Trophoblast cell (in vitro differentiated cells and primary cell): Measurements from ENCODE around the gene ADD1.

ENCODE experiments used
- DNase-seq, 2 donors: peaks; one replicate each; pipeline ENCODE4 v3.0.0-alpha.2; 2016
- H2AFZ ChIP-seq: 2 replicates; pipeline ENCODE4 v1.6.1; 2013; ENCODE audit warnings: low read length, moderate library complexity, mild to moderate bottlenecking; ENCODE audit not compliant: insufficient read depth, poor library complexity
- H2AK5ac ChIP-seq: 2 replicates; pipeline ENCODE4 v1.6.1; 2013; ENCODE audit warnings: mild to moderate bottlenecking, low read length
- H2BK120ac ChIP-seq: 2 replicates; pipeline ENCODE4 v1.6.1; 2013; ENCODE audit warnings: low read length, mild to moderate bottlenecking, moderate library complexity; ENCODE audit not compliant: insufficient read depth, poor library complexity
- H2BK12ac ChIP-seq: 2 replicates; pipeline ENCODE4 v1.6.1; 2013; ENCODE audit warnings: mild to moderate bottlenecking, low read length, moderate library complexity
- H2BK5ac ChIP-seq: 2 replicates; pipeline ENCODE4 v1.6.1; 2013; ENCODE audit warnings: low read length, low read depth, moderate library complexity, mild to moderate bottlenecking; ENCODE audit not compliant: poor library complexity
- H3K14ac ChIP-seq: 2 replicates; pipeline ENCODE4 v1.6.1; 2013; ENCODE audit warnings: mild to moderate bottlenecking, low read length
- H3K18ac ChIP-seq: 2 replicates; pipeline ENCODE4 v1.6.1; 2013; ENCODE audit warnings: mild to moderate bottlenecking, low read length
- H3K23ac ChIP-seq: 2 replicates; pipeline ENCODE4 v1.6.1; 2013; ENCODE audit warnings: low read length
- H3K27ac ChIP-seq: 2 replicates; pipeline ENCODE4 v1.5.1; 2013; ENCODE audit warnings: low read depth, mild to moderate bottlenecking, inconsistent platforms, low read length, moderate library complexity
- H3K27me3 ChIP-seq: 2 replicates; pipeline ENCODE4 v1.6.1; 2013; ENCODE audit warnings: inconsistent platforms, mild to moderate bottlenecking, low read length, moderate library complexity; ENCODE audit not compliant: insufficient read depth
- H3K36me3 ChIP-seq, 2 experiments: 1 replicate in 1 of 2; 2 replicates in 1 of 2; pipeline ENCODE4 v1.6.1; 2013; ENCODE audit warnings: low read length in 2 of 2, mild to moderate bottlenecking in 2 of 2, moderate library complexity in 1 of 2; ENCODE audit not compliant: insufficient read depth in 2 of 2, control insufficient read depth in 1 of 2
- H3K4ac ChIP-seq: 2 replicates; pipeline ENCODE4 v1.6.1; 2013; ENCODE audit warnings: low read depth, mild to moderate bottlenecking, low read length, moderate library complexity
- H3K4me1 ChIP-seq, 2 experiments: 1 replicate in 1 of 2; 2 replicates in 1 of 2; pipeline ENCODE4 v1.6.1; 2013; ENCODE audit warnings: low read length in 2 of 2, mild to moderate bottlenecking in 2 of 2, moderate library complexity in 1 of 2; ENCODE audit not compliant: insufficient read depth in 2 of 2, control insufficient read depth in 1 of 2
- H3K4me2 ChIP-seq: 2 replicates; pipeline ENCODE4 v1.6.1; 2013; ENCODE audit warnings: inconsistent platforms, mild to moderate bottlenecking, low read length, moderate library complexity
- H3K4me3 ChIP-seq: 2 replicates; pipeline ENCODE4 v1.5.1; 2013; ENCODE audit warnings: mild to moderate bottlenecking, low read depth, low read length, inconsistent platforms
- H3K79me1 ChIP-seq: one replicate; pipeline ENCODE4 v1.6.1; 2013; ENCODE audit warnings: low read length
- H3K79me2 ChIP-seq: 2 replicates; pipeline ENCODE4 v1.6.1; 2013; ENCODE audit warnings: low read length, mild to moderate bottlenecking; ENCODE audit not compliant: control insufficient read depth, insufficient read depth, poor library complexity
- H3K9ac ChIP-seq: 2 replicates; pipeline ENCODE4 v1.6.1; 2013; ENCODE audit warnings: mild to moderate bottlenecking, low read length
- H3K9me3 ChIP-seq: 2 replicates; pipeline ENCODE4 v1.6.1; 2013; ENCODE audit warnings: low read depth, mild to moderate bottlenecking, control low read depth, inconsistent platforms, low read length; ENCODE audit not compliant: insufficient read depth
- H4K12ac ChIP-seq: 2 replicates; pipeline ENCODE4 v1.6.1; 2013; ENCODE audit warnings: low read depth, mild to moderate bottlenecking, low read length, moderate library complexity
- H4K8ac ChIP-seq: 2 replicates; pipeline ENCODE4 v1.6.1; 2013; ENCODE audit warnings: low read depth, mild to moderate bottlenecking, low read length, moderate library complexity
- H4K91ac ChIP-seq: one replicate; pipeline ENCODE4 v1.6.1; 2013; ENCODE audit warnings: low read depth, mild to moderate bottlenecking, low read length, moderate library complexity
- whole genome bisulfite sequencing: extraction: QIAGEN DNeasy Blood & Tissue Kit; methylation state at CpG from one replicate; pipeline ENCODE4 v1.1.7; 2013; ENCODE audit warnings: missing lambda C conversion rate; ENCODE audit not compliant: insufficient read length, insufficient coverage; ENCODE audit errors: extremely low coverage; 5-methylcytosine and 5-hydroxymethylcytosine counted together

ADD1 gene

DNA sequence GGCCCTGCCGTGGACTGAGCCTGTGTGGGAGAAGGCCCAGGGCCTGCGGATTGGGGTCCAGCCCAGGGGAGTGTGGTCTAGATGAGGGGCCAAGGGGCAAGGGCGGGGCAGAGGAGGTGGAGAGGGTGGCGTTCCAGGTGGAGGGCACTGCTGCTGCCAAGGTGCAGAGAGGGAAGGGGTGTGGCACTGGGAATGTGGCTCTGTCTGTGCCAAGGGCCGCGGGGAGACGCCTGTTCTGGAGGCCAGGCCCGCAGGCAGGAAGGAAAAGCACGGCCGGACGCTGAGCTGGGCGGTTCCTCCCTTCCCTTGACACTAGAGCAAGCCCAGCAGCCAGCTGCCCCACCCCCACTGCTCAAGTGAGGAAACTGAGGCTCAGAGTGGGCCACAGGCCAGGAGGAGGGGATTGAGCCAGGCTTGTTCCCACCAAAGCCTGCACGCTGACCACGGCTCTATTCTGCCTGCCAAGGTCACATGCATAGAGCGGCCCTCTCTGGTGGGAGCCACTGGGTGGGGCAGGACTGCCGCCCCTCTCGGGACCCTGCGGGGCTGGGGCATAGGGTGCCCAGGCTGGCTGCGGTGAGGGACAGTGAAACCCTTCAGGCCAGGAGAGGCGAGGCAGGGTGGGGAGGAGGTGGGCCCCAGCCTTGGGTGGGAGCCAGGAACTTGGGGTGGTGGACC, 37.8 kb upstream of the ADD1 start:
- H3K36me3 ChIP-seq, result no peaks in the 10 kb centered on the region
- DNase-seq, result no peak
- no peak overlapping the region for H3K27ac ChIP-seq
- H3K4me1 ChIP-seq, result peaks cover 5 to 6% of the 10 kb centered on the region in 2 experiments
- H3K27me3 ChIP-seq, result no peaks in the 10 kb centered on the region
- H2BK5ac ChIP-seq, result no peak overlapping the region
- no peak overlapping the region for H2AK5ac ChIP-seq
- no peak overlapping the region for H3K14ac ChIP-seq
- H3K79me1 ChIP-seq, result peaks cover 2% of the 10 kb centered on the region
- no peak overlapping the region for H3K4ac ChIP-seq
- no peaks in the 10 kb centered on the region for H3K79me2 ChIP-seq
- H2BK12ac ChIP-seq, result no peak overlapping the region
- no peak overlapping the region for H3K18ac ChIP-seq
- H4K12ac ChIP-seq, result no peak overlapping the region
- no peaks in the 10 kb centered on the region for H3K9me3 ChIP-seq
- H4K91ac ChIP-seq, result no peak overlapping the region
- no peak overlapping the region for H3K4me3 ChIP-seq
- no CpG with 5 or more reads among the region's 20 CpGs for WGBS
- no peak overlapping the region for H2AFZ ChIP-seq
- no peak overlapping the region for H3K9ac ChIP-seq
- H3K4me2 ChIP-seq, result no peak overlapping the region
- H4K8ac ChIP-seq, result no peak overlapping the region
- no peak overlapping the region for H3K23ac ChIP-seq
- no peak overlapping the region for H2BK120ac ChIP-seq

DNA sequence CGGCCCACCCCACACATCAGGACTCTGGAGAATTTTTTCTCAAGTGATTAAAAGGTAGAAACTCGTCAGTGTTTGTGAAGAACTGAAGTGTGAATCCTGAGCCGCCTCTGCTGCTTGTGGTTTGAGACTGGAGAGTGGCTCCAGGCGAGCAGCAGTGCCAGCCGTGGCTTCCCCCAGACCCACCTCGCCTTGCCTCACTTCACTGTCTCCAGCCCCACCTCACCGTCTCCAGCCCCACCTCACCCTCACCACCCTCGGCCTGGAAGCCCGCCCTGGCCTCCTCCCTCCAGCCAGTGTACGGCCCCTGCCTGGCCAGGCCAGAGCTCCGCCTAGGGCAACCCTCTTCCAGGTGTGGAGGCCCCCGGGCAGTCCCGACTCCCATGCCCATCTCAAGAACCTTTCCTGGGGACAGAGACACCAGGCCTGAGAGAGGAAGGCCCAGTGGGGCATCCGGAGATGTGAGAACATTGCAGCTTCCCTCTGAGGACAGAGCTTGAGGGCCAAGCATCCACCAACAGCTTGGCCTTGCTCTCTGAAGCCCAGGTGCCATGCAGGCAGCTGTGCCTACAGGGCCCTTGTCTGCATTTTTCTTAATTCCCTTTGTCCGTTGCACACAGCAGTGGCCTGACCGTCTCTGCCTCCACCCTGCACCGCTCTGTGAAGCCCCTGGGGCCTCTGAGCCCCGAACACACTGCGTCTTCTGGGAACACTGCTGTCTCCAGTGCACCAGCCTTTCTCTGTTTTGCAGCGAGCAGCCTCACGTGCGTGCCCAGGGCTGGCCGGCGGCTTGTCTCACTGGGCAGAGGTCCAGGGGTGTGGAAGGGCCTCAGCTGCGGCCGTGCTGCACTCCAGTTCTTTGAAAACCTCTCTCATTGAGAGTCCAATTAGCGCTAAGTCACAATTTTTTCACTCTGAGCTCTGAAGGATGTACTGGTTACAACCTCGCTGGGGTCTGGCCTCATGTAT, 37.0 kb upstream of the ADD1 start:
- H3K14ac ChIP-seq, result no peak overlapping the region
- no peak overlapping the region for H3K27ac ChIP-seq
- no peaks in the 10 kb centered on the region for H3K9me3 ChIP-seq
- H3K18ac ChIP-seq, result no peak overlapping the region
- no peak overlapping the region for H4K91ac ChIP-seq
- no peak overlapping the region for H3K4me3 ChIP-seq
- WGBS, result no CpG with 5 or more reads among the region's 28 CpGs
- no peak overlapping the region for H3K4me2 ChIP-seq
- H2BK120ac ChIP-seq, result no peak overlapping the region
- no peak for DNase-seq
- H2BK5ac ChIP-seq, result no peak overlapping the region
- H3K27me3 ChIP-seq, result no peaks in the 10 kb centered on the region
- no peaks in the 10 kb centered on the region for H3K36me3 ChIP-seq
- no peak overlapping the region for H4K12ac ChIP-seq
- no peak overlapping the region for H4K8ac ChIP-seq
- peaks cover 0 to under 1% of the 10 kb centered on the region in 2 experiments for H3K4me1 ChIP-seq
- no peak overlapping the region for H2AK5ac ChIP-seq
- H3K9ac ChIP-seq, result no peak overlapping the region
- no peak overlapping the region for H2AFZ ChIP-seq
- no peak overlapping the region for H3K4ac ChIP-seq
- H3K23ac ChIP-seq, result no peak overlapping the region
- no peaks in the 10 kb centered on the region for H3K79me2 ChIP-seq
- no peaks in the 10 kb centered on the region for H3K79me1 ChIP-seq
- H2BK12ac ChIP-seq, result no peak overlapping the region

DNA sequence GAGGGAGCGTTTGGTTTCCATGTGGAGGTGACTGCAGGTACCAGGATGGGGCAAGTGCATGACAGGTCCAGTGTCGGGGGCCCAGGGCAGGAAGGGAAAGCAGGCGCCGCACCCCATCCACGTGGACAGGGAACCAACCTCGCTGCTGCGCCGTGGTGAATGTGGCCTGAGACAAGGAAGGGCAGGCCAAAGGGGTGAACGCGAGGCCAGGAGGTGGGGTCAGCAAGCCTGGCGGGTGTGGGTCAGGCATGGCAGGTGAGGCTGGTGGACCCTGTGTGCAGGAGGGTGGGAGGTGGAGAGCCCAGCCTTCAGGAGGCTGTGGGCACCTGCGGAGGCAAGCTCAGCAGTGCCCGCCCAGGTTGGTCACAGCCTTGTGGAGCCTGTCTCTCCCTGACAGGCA, 36.1 kb upstream of the ADD1 start:
- no CpG with 5 or more reads among the region's 13 CpGs for WGBS
- Histone ChIP-seq H3K9ac (no peak overlapping the region), H3K79me1 (peaks cover 3% of the 10 kb centered on the region), H3K4ac (no peak overlapping the region), H4K8ac (no peak overlapping the region), H2BK5ac (no peak overlapping the region), H2AFZ (no peak overlapping the region), H3K4me2 (no peak overlapping the region), H3K4me3 (no peak overlapping the region), H3K9me3 (no peaks in the 10 kb centered on the region), H2AK5ac (no peak overlapping the region), H3K4me1 (peaks cover 4 to 7% of the 10 kb centered on the region in 2 experiments), H3K27ac (no peak overlapping the region), H4K12ac (no peak overlapping the region), H3K18ac (no peak overlapping the region), H4K91ac (no peak overlapping the region), H2BK12ac (no peak overlapping the region), H3K79me2 (no peaks in the 10 kb centered on the region), H2BK120ac (no peak overlapping the region), H3K14ac (no peak overlapping the region), H3K27me3 (no peaks in the 10 kb centered on the region), H3K23ac (no peak overlapping the region), H3K36me3 (no peaks in the 10 kb centered on the region)
- DNase-seq, result no peak

DNA sequence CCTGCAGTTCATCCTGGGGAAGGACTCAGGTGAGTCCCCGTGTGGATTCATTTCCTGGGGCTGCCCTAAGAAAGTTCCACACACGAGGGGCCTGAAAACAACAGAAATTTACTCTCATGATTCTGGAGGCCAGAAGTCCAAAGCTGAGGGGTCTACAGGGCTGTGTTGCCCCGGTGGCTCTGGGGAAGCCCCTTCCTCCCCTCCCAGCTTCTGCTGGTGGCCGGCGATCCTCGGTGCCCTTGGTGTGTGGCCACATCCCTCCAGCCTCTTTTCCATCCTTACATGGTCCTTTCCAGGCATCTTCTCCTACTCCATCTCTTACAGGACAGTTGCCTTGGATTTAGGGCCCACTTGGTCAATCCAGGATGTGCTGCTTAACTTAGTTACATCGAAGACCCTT, 35.6 kb upstream of the ADD1 start:
- Histone ChIP-seq H2AK5ac (no peak overlapping the region), H3K79me1 (peaks cover 3% of the 10 kb centered on the region), H3K27ac (no peak overlapping the region), H3K4me2 (no peak overlapping the region), H4K8ac (no peak overlapping the region), H3K9me3 (no peaks in the 10 kb centered on the region), H3K4me3 (no peak overlapping the region), H3K4me1 (peaks cover 4 to 7% of the 10 kb centered on the region in 2 experiments), H3K23ac (no peak overlapping the region), H2AFZ (no peak overlapping the region), H3K4ac (no peak overlapping the region), H4K12ac (no peak overlapping the region), H3K79me2 (no peaks in the 10 kb centered on the region), H2BK12ac (no peak overlapping the region), H2BK5ac (no peak overlapping the region), H4K91ac (no peak overlapping the region), H3K9ac (no peak overlapping the region), H3K27me3 (no peaks in the 10 kb centered on the region), H2BK120ac (no peak overlapping the region), H3K36me3 (no peaks in the 10 kb centered on the region), H3K14ac (no peak overlapping the region), H3K18ac (no peak overlapping the region)
- WGBS, result no CpG with 5 or more reads among the region's 7 CpGs
- no peak for DNase-seq
